22Rv1 (cell line): Measurements from ENCODE around the gene ITSN2.

Source experiments
- ZFX ChIP-seq: fragments of 450-650 bp; IDR thresholded peaks from 2 replicates; pipeline ENCODE4 v1.6.1; 2017; ENCODE audit warnings: antibody characterized with exemption, borderline replicate concordance
- TF ChIP-seq, protein P1 (sequence below): fragments of 450-650 bp; IDR thresholded peaks from 2 replicates; pipeline ENCODE4 v1.5.1; 2017; ENCODE audit warnings: mild to moderate bottlenecking

DNA sequence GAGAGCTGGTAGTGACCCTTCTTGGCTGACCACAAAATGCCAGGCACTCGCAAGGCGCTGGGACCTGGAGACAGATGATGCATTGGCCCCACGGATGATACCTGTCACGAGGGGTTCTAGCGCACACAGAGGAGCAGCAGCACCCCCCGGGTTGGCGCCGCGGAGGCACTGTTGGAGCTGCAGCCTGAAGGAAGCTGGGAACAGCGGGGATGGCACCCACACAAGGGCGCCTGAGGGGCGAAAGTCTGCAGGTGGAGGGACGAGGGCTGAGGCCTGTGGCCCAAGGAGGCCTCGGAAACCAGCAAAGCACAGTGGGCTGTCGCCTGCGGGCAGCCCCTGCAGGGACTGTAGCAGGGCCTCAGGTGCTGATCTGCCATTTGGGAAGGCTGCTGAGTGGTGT is 151.8 kb downstream of the ITSN2 start:
- TF ChIP-seq, protein P1, sequence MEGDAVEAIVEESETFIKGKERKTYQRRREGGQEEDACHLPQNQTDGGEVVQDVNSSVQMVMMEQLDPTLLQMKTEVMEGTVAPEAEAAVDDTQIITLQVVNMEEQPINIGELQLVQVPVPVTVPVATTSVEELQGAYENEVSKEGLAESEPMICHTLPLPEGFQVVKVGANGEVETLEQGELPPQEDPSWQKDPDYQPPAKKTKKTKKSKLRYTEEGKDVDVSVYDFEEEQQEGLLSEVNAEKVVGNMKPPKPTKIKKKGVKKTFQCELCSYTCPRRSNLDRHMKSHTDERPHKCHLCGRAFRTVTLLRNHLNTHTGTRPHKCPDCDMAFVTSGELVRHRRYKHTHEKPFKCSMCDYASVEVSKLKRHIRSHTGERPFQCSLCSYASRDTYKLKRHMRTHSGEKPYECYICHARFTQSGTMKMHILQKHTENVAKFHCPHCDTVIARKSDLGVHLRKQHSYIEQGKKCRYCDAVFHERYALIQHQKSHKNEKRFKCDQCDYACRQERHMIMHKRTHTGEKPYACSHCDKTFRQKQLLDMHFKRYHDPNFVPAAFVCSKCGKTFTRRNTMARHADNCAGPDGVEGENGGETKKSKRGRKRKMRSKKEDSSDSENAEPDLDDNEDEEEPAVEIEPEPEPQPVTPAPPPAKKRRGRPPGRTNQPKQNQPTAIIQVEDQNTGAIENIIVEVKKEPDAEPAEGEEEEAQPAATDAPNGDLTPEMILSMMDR, result no peak
- no peak for TF ChIP-seq ZFX
